HG02759 (cell line): ENCODE measurements around the gene CDR2.
"Not testable (repeated sequence)": the region's sequence is repeated elsewhere in the genome, so short reads cannot be mapped to it uniquely, and the experiment has no call there.

Experiments
- ATAC-seq: cut with Tn5 transposase; IDR thresholded peaks from one replicate; pipeline ENCODE4 v1.9.1; 2021; ENCODE audit warnings: mild to moderate bottlenecking, moderate library complexity; ENCODE audit not compliant: unreplicated experiment

The CDR2 gene

GRCh38 chr16:22353191-22353919 lies 21.1 kb downstream of the CDR2 start:
- ATAC-seq: no peak

DNA sequence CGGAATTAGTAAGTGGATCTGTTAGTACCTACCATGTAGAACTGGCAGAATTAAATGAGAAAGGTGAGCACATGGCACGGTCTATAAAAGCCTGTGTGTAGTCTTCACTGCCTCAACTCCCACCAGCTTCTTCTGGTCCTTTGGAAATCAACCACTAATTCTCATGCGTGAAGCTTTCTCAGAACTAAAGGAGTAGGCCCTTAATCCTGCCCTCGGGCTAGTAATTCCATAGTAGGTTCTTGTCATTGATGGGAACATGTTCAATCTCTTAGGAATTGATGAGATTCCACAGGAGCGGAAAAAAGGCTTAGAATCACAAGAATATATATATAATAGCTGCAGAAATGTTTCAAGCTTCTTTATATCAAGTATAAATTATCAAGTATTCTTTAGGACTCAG lies 21.7 kb downstream of the CDR2 start:
- ATAC-seq: no peak

GRCh38 chr16:22352140-22352539 lies 22.3 kb downstream of the CDR2 start:
- ATAC-seq: no peak

GRCh38 chr16:22351017-22351416 lies 23.4 kb downstream of the CDR2 start:
- ATAC-seq: not testable (repeated sequence)

GRCh38 chr16:22348291-22348690 lies 26.1 kb downstream of the CDR2 start:
- no peak for ATAC-seq

- ATAC-seq: no peak
Observed at GRCh38 chr16:22347100-22347820, 27.2 kb downstream of the CDR2 start.

GRCh38 chr16:22346483-22346882 lies 27.9 kb downstream of the CDR2 start:
- no peak for ATAC-seq

DNA sequence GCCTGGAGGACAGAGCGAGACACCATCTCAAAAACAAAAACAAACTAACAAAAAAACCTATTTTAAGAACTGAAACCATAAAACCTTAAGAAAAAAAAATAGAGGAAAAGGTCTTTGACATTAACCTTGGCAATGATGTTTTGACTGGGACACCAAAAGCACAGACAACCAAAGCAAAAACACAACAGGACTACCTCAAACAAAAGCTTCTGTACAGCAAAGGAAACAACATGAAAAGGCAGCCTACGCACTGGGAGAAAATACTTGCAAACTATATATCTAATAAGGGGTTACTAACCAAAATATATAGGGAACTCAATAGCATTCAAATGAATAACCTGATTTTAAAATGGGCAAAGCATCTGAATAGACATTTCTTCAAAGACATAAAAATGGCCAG lies 32.3 kb downstream of the CDR2 start:
- ATAC-seq: no peak

DNA sequence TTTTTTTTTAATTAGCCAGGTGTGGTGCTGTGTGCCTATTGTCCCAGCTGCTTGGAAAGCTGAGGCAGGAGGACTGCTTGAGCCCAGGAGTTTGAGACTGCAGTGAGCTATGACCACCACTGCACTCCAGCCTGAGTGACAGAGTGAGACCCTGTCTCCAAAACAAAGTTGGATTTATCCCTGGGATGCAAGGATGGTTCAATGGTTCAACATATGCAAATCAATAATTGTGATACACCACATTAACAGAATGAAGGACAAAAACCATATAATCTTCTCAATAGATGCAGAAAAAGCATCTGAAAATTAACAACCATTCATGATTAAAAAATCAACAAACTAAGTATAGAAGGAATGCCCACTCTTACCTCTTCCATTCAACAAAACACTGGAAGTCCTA lies 33.5 kb downstream of the CDR2 start:
- ATAC-seq: no peak

DNA sequence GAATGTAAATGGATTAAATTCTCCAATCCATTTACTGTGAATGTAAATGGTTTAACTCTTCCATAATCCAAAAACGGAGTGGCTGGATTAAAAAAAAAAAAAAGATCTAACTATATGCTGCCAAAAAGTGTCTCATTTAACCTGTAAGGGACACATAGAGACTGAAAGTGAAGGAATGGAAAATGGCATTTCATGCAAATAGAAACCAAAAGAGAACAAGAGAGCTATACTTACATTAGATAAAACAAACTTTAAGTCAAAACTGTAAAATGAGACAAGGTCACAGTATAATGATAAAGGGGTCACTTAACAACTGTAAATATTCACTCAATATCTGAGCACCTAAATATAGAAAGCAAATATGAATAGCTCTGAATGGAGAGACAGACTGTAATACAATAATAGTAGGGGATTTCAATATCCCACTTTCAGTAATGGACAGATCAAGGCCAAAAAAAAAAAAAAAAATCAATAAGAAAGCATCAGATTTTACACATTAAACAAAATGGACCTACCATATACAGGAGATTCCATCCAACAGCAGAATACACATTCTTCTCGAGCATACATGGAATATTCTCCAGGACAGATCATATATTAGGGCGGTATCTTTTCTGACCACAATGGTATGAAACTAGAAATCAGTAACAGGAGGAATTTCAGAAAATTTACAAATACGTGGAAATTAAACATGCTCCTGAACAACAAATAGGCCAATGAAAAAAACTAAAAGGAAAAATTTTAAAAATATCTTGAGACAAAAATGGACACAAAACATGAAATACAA lies 36.4 kb downstream of the CDR2 start:
- ATAC-seq: no peak

- no peak for ATAC-seq
Observed at GRCh38 chr16:22337045-22337444, 37.4 kb downstream of the CDR2 start.

GRCh38 chr16:22336581-22336980 lies 37.8 kb downstream of the CDR2 start:
- ATAC-seq: no peak

DNA sequence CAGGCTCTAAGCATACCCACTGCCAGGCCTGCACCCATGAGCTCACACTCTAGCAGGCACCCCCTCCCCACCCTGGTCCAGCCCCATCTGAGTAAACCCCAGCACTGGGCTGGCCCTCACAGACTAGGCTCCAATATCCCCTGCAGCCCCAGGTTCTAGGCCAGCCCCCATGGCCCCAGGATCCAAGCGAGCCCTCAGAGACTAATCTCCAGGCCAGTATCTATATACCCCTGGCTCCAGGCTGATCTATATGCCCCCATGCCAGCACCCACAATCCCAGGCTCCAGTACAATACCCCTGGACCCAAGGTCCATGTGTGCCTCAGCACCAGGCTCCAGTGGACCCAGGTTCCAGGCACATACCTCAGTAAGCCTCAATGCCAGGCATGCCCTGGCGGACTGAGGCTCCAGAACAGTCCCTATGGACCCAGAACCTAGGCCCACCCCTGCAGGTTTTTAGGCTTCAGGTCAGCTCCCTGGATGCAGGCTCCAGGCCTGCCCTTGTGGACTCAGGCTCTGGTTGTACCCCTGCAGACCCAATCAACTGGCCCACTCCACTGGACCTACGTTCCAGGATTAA lies 38.7 kb downstream of the CDR2 start:
- ATAC-seq: no peak

GRCh38 chr16:22333457-22333994 lies 40.9 kb downstream of the CDR2 start:
- ATAC-seq: no peak

DNA sequence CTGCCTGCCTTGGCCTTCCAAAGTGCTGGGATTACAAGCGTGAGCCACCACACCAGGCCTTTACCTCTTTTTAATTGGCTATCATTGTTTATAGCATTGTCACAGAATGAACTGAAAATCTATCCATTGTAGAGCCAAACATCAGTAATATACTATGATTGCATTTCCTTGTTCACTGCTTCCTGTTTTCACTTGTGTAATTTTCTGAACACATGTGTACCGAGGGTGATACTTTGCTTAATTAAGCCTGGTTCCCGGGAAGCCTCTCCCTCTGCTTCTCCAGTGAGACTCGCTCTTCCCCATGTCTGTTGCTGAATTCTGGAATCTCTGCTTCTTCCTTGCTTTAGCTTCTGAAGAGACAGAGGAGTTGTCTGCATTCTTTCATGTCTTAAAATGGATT lies 44.1 kb downstream of the CDR2 start:
- ATAC-seq: no peak

DNA sequence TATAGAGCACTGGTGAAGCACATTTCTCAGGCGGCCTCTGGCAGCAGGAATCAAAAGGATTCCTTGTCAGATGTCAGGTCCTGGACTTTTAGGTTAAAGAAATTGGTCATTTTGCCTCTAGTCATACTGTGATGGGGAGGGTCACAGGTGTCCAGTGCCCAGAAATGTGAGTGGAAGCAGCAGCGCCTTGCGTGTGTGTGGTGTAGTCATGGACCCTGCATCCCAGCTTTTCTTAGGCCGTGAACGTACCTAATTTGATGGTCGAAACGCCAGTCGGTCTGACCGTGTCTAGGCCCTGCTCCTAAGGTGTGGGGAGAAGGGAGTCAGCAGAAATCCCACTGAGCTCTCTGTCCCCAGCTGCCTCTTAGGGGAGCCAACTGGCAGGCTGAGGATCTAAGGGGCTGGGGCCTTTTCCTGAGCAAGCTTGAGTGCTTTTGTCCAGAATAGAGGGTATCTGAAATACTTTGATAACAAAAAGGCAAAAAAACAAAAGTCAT lies 45.2 kb downstream of the CDR2 start:
- ATAC-seq: no peak

DNA sequence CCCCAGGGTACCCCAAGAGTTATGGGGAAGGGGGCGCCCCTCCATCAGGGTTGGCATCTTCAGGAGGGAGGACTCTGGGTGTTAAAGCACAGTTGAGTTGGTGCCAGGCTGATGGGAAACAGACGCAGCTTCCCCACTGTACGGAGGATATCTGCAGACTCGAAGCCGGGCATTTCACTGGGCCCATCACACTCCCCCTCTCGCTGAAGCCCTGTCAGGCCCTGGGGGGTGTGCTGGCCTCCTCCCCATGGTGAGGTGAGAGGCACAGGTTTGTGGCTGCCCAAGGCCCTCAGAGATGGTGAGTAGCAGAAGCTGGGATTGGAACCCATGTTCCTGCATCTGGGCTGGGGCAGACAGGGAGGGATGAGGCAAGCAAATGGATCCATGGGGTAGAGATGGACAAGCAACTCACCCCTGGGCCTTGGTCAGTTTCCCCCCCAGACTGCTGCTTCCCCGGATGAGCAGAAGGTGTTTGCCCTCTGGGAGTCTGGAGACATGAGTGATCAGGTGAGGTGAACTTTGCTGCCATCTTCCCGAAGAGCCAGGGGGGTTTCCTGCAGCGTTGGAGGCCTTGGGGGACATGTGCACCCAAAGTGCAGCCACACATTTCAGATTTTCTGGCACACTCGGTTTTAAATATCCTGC lies 46.2 kb downstream of the CDR2 start:
- ATAC-seq: no peak

DNA sequence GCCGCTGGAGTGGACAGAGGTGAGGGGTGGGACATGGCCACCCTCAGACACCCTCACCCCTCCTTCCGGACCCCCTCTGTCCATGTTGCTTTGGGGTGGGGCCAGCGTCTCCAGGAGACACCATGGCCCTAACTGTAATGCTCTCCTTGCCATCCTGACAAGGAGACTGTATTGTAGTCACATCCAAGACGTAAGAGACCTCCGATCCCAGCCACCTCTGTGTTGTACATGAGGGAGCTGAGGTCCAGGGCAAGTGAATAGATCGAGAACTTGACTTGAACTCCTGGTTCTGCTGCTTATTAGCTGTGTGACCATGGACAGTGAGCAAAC lies 47.0 kb downstream of the CDR2 start:
- ATAC-seq: no peak

DNA sequence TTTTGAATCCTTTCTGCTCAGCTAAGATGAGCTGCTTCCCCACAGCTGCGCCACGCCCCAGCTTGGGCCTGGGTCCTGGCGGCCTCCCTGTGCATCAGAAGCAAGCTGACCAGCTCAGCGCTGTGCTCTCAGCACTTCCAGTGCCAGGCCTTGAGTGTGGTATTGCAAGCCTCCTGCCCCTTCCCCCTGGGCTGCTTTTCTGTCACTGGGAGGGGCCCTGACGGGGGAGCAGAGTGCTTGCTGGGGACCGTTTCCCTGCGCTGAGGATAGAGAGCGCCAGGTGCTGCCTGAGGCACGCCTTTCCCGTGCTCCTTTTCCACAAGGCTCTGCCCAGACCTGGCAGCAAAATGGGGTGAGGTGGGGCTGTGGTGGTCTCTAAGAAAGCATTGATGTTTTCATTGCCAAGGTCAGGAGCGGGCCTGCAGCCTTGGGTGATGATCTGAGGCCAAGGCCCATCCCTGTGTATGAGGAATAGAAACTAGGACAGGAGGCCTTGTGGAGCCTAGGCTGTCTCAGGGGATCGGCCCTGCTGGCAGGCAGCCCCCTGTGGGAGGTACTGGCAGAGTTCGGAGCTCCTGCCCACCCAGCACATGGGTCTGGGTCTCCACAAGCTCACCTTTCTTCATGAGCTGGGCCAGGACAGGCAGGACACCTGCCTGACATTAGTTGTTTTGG lies 47.5 kb downstream of the CDR2 start:
- ATAC-seq: no peak

GRCh38 chr16:22326369-22326652 lies 48.1 kb downstream of the CDR2 start:
- ATAC-seq: no peak
